Measurements from ENCODE around the gene NTN4.
"Not testable (repeated sequence)": the region's sequence is repeated elsewhere in the genome, so short reads cannot be mapped to it uniquely, and the experiment has no call there.

NTN4 gene

GRCh38 chr12:95693689-95694088 is 96.9 kb downstream of the NTN4 start:
- Histone ChIP-seq H3K27ac (ENCODE audit: low read length) (no peak overlapping the region), H3K9me3 (ENCODE audit: control insufficient read depth, insufficient read depth, low read length) (no peaks in the 10 kb centered on the region), H3K4me1 (ENCODE audit: control insufficient read depth, insufficient read depth, low read length) (no peaks in the 10 kb centered on the region), H3K36me3 (ENCODE audit: control insufficient read depth, insufficient read depth, low read length) (no peaks in the 10 kb centered on the region), H3K27me3 (ENCODE audit: control insufficient read depth, insufficient read depth, low read length) (no peaks in the 10 kb centered on the region), H3K4me3 (ENCODE audit: low read length) (no peak overlapping the region)
- no peak for DNase-seq (ENCODE audit: low read depth, low spot score)
- WGBS (ENCODE audit: insufficient coverage, insufficient read length), result no CpG with 5 or more reads among the region's 2 CpGs

GRCh38 chr12:95690861-95691635 is 99.5 kb downstream of the NTN4 start:
- no peak for DNase-seq (ENCODE audit: low read depth, low spot score)
- Histone ChIP-seq H3K4me3 (ENCODE audit: low read length) (no peak overlapping the region), H3K9me3 (ENCODE audit: control insufficient read depth, insufficient read depth, low read length) (no peaks in the 10 kb centered on the region), H3K27ac (ENCODE audit: low read length) (no peak overlapping the region), H3K36me3 (ENCODE audit: control insufficient read depth, insufficient read depth, low read length) (no peaks in the 10 kb centered on the region), H3K27me3 (ENCODE audit: control insufficient read depth, insufficient read depth, low read length) (no peaks in the 10 kb centered on the region), H3K4me1 (ENCODE audit: control insufficient read depth, insufficient read depth, low read length) (no peaks in the 10 kb centered on the region)
- WGBS (ENCODE audit: insufficient coverage, insufficient read length), result no CpG with 5 or more reads among the region's 8 CpGs

- H3K4me3 ChIP-seq (ENCODE audit: low read length), result no peak overlapping the region
- no peaks in the 10 kb centered on the region for H3K4me1 ChIP-seq (ENCODE audit: control insufficient read depth, insufficient read depth, low read length)
- H3K36me3 ChIP-seq (ENCODE audit: control insufficient read depth, insufficient read depth, low read length), result no peaks in the 10 kb centered on the region
- no CpG with 5 or more reads among the region's 2 CpGs for WGBS (ENCODE audit: insufficient coverage, insufficient read length)
- no peak overlapping the region for H3K27ac ChIP-seq (ENCODE audit: low read length)
- H3K9me3 ChIP-seq (ENCODE audit: control insufficient read depth, insufficient read depth, low read length), result no peaks in the 10 kb centered on the region
- no peak for DNase-seq (ENCODE audit: low read depth, low spot score)
- no peaks in the 10 kb centered on the region for H3K27me3 ChIP-seq (ENCODE audit: control insufficient read depth, insufficient read depth, low read length)
Measured at GRCh38 chr12:95687937-95688336, 102.6 kb downstream of the NTN4 start.

GRCh38 chr12:95683418-95683817 is 107.1 kb downstream of the NTN4 start:
- Histone ChIP-seq H3K36me3 (ENCODE audit: control insufficient read depth, insufficient read depth, low read length) (no peaks in the 10 kb centered on the region), H3K4me3 (ENCODE audit: low read length) (no peak overlapping the region), H3K4me1 (ENCODE audit: control insufficient read depth, insufficient read depth, low read length) (no peaks in the 10 kb centered on the region), H3K27me3 (ENCODE audit: control insufficient read depth, insufficient read depth, low read length) (no peaks in the 10 kb centered on the region), H3K9me3 (ENCODE audit: control insufficient read depth, insufficient read depth, low read length) (no peaks in the 10 kb centered on the region), H3K27ac (ENCODE audit: low read length) (no peak overlapping the region)
- no CpG with 5 or more reads among the region's 10 CpGs for WGBS (ENCODE audit: insufficient coverage, insufficient read length)
- DNase-seq (ENCODE audit: low read depth, low spot score), result no peak

GRCh38 chr12:95681210-95681765 is 109.3 kb downstream of the NTN4 start:
- H3K27ac ChIP-seq (ENCODE audit: low read length), result no peak overlapping the region
- no CpG with 5 or more reads among the region's 4 CpGs for WGBS (ENCODE audit: insufficient coverage, insufficient read length)
- H3K4me3 ChIP-seq (ENCODE audit: low read length), result no peak overlapping the region
- no peaks in the 10 kb centered on the region for H3K36me3 ChIP-seq (ENCODE audit: control insufficient read depth, insufficient read depth, low read length)
- no peak for DNase-seq (ENCODE audit: low read depth, low spot score)
- H3K27me3 ChIP-seq (ENCODE audit: control insufficient read depth, insufficient read depth, low read length), result no peaks in the 10 kb centered on the region
- no peaks in the 10 kb centered on the region for H3K4me1 ChIP-seq (ENCODE audit: control insufficient read depth, insufficient read depth, low read length)
- no peaks in the 10 kb centered on the region for H3K9me3 ChIP-seq (ENCODE audit: control insufficient read depth, insufficient read depth, low read length)

- Histone ChIP-seq H3K4me3 (ENCODE audit: low read length) (no peak overlapping the region), H3K9me3 (ENCODE audit: control insufficient read depth, insufficient read depth, low read length) (no peaks in the 10 kb centered on the region), H3K27me3 (ENCODE audit: control insufficient read depth, insufficient read depth, low read length) (no peaks in the 10 kb centered on the region), H3K27ac (ENCODE audit: low read length) (no peak overlapping the region), H3K4me1 (ENCODE audit: control insufficient read depth, insufficient read depth, low read length) (no peaks in the 10 kb centered on the region), H3K36me3 (ENCODE audit: control insufficient read depth, insufficient read depth, low read length) (no peaks in the 10 kb centered on the region)
- WGBS (ENCODE audit: insufficient coverage, insufficient read length), result no CpG with 5 or more reads among the region's 1 CpG
- no peak for DNase-seq (ENCODE audit: low read depth, low spot score)
Measured at GRCh38 chr12:95678684-95679083, 111.9 kb downstream of the NTN4 start.

GRCh38 chr12:95677782-95678181 is 112.8 kb downstream of the NTN4 start:
- H3K36me3 ChIP-seq (ENCODE audit: control insufficient read depth, insufficient read depth, low read length); H3K4me1 ChIP-seq (ENCODE audit: control insufficient read depth, insufficient read depth, low read length); H3K27me3 ChIP-seq (ENCODE audit: control insufficient read depth, insufficient read depth, low read length); H3K9me3 ChIP-seq (ENCODE audit: control insufficient read depth, insufficient read depth, low read length); H3K27ac ChIP-seq (ENCODE audit: low read length); DNase-seq (ENCODE audit: low read depth, low spot score); H3K4me3 ChIP-seq (ENCODE audit: low read length): not testable (repeated sequence)
- no CpG with 5 or more reads among the region's 3 CpGs for WGBS (ENCODE audit: insufficient coverage, insufficient read length)

GRCh38 chr12:95674631-95675030 is 115.9 kb downstream of the NTN4 start:
- H3K9me3 ChIP-seq (ENCODE audit: control insufficient read depth, insufficient read depth, low read length), result no peaks in the 10 kb centered on the region
- no peaks in the 10 kb centered on the region for H3K27me3 ChIP-seq (ENCODE audit: control insufficient read depth, insufficient read depth, low read length)
- no peak for DNase-seq (ENCODE audit: low read depth, low spot score)
- no peak overlapping the region for H3K4me3 ChIP-seq (ENCODE audit: low read length)
- WGBS (ENCODE audit: insufficient coverage, insufficient read length), result no CpG with 5 or more reads among the region's 1 CpG
- no peaks in the 10 kb centered on the region for H3K4me1 ChIP-seq (ENCODE audit: control insufficient read depth, insufficient read depth, low read length)
- H3K27ac ChIP-seq (ENCODE audit: low read length), result no peak overlapping the region
- no peaks in the 10 kb centered on the region for H3K36me3 ChIP-seq (ENCODE audit: control insufficient read depth, insufficient read depth, low read length)

- no peaks in the 10 kb centered on the region for H3K9me3 ChIP-seq (ENCODE audit: control insufficient read depth, insufficient read depth, low read length)
- no peak for DNase-seq (ENCODE audit: low read depth, low spot score)
- H3K27ac ChIP-seq (ENCODE audit: low read length), result no peak overlapping the region
- no peaks in the 10 kb centered on the region for H3K4me1 ChIP-seq (ENCODE audit: control insufficient read depth, insufficient read depth, low read length)
- H3K4me3 ChIP-seq (ENCODE audit: low read length), result no peak overlapping the region
- H3K36me3 ChIP-seq (ENCODE audit: control insufficient read depth, insufficient read depth, low read length), result no peaks in the 10 kb centered on the region
- H3K27me3 ChIP-seq (ENCODE audit: control insufficient read depth, insufficient read depth, low read length), result no peaks in the 10 kb centered on the region
Measured at GRCh38 chr12:95674163-95674562, 116.4 kb downstream of the NTN4 start.

- Histone ChIP-seq H3K9me3 (ENCODE audit: control insufficient read depth, insufficient read depth, low read length) (no peaks in the 10 kb centered on the region), H3K27ac (ENCODE audit: low read length) (no peak overlapping the region), H3K27me3 (ENCODE audit: control insufficient read depth, insufficient read depth, low read length) (no peaks in the 10 kb centered on the region), H3K4me3 (ENCODE audit: low read length) (no peak overlapping the region), H3K36me3 (ENCODE audit: control insufficient read depth, insufficient read depth, low read length) (no peaks in the 10 kb centered on the region), H3K4me1 (ENCODE audit: control insufficient read depth, insufficient read depth, low read length) (no peaks in the 10 kb centered on the region)
- DNase-seq (ENCODE audit: low read depth, low spot score), result no peak
- no CpG with 5 or more reads among the region's 2 CpGs for WGBS (ENCODE audit: insufficient coverage, insufficient read length)
Measured at GRCh38 chr12:95673576-95673975, 117.0 kb downstream of the NTN4 start.

- Histone ChIP-seq H3K27me3 (ENCODE audit: control insufficient read depth, insufficient read depth, low read length) (no peaks in the 10 kb centered on the region), H3K9me3 (ENCODE audit: control insufficient read depth, insufficient read depth, low read length) (no peaks in the 10 kb centered on the region), H3K36me3 (ENCODE audit: control insufficient read depth, insufficient read depth, low read length) (no peaks in the 10 kb centered on the region), H3K4me3 (ENCODE audit: low read length) (no peak overlapping the region), H3K27ac (ENCODE audit: low read length) (no peak overlapping the region), H3K4me1 (ENCODE audit: control insufficient read depth, insufficient read depth, low read length) (no peaks in the 10 kb centered on the region)
- DNase-seq (ENCODE audit: low read depth, low spot score), result no peak
- no CpG with 5 or more reads among the region's 21 CpGs for WGBS (ENCODE audit: insufficient coverage, insufficient read length)
Measured at GRCh38 chr12:95672166-95672565, 118.4 kb downstream of the NTN4 start.
